A172 (cell line): ENCODE measurements around the gene MAP3K7. TPM values are rescaled to one million over a fixed set of nuclear protein-coding genes. Genes with fewer than 3 reads are reported as not detected.
A peak's percentile ranks its signal among the peaks of the same experiment; 100 is the strongest.

Source experiments
- DNase-seq: peaks from one replicate; pipeline ENCODE4 v3.0.0-alpha.2; 2015; ENCODE audit warnings: low spot score
- total RNA-seq: library from RNA; depleted of rRNA; stranded (reverse); fragments of >200 nt; shearing (Covaris generic); gene quantifications from 2 replicates; pipeline ENCODE4 v1.2.3, GENCODE V29; 2014; rRNA removed

MAP3K7 gene
- total RNA-seq: 26.3 and 30.0 TPM in 2 replicates

DNA sequence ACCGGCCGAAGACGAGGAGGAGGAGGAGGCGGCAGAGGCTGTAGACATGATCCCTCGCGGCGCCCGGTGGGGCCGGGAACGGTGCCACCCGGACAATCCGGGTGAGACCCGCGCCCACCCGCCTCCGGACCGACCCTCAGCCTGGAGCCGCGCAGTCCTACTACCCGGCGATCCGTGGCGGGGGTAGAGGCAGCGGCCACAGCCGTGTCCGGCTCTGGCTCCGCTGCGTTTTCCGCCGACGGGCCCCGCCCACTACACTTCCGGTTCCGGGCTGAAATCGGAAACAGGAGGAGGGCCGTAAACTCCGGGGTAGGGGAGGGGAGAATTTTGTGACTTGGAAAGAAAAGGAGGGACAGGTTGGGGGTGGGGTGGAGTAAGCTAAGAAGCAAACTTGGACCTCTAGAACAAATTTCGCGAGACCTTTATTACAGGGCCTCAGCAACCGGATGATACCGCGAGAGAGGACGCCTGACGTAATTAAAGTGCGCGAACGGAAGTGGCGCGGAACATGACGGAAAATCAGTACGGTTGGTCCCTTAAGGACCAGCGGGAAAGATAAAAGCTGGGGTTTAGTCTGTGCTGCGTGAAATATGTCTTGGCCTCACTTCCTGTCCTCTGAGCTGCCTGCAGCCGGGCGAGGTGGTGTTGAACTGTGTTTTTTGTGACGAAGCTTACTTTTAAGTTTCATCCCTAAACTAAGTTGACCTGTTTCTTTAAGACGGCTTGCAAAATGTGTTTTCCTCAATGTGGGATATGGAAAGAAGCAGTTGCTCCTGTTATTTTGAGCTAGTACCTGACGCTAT is at the start of gene MAP3K7:
MAP3K7 (minus strand) TSS at position 237 of the 803 bp plus-strand sequence; CDS start at position 48, 189 bp downstream.
- DNase-seq: peak; percentile 95

- DNase-seq: no peak
Observed at GRCh38 chr6:90631046-90631445, 44.2 kb upstream of the MAP3K7 start.

DNA sequence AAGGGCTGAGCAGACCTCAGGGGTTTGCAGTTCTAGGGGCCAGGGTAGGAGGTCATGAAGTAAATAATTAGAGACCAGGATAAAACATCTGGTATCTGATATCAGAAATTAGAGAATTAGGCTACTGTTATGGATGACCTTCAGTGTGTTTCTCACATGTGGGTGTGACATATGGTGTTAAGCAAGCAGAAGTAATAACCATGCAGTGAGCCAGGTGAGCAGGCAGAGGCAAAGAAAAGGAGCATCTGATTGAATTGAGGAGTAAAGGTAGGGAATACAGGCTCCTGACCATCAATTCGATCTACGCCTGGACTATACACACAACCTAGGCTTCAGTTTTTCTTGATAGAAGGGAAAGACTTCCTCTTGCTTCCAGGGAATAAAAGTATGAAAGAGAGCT is 34.7 kb upstream of the MAP3K7 start:
- DNase-seq: no peak

DNA sequence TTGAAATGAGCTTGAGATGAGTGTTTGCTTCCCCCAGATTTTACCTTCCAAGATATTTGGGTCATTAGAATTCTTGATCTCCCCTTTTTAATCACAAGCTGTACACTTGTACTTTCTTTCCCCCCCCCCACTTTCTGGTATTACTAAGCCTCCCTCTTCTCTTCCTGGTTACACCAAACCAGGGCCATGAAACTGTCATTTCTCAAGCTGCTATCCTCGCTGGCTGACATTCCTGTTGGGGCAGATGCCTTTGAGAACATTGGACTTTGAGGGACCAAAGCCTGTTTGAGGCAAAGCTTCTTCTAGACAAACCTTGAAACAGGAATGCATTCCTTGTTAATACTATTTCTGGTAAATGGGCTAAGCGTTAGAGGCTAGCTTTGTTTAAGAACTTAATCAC is 32.3 kb upstream of the MAP3K7 start:
- DNase-seq: no peak

DNA sequence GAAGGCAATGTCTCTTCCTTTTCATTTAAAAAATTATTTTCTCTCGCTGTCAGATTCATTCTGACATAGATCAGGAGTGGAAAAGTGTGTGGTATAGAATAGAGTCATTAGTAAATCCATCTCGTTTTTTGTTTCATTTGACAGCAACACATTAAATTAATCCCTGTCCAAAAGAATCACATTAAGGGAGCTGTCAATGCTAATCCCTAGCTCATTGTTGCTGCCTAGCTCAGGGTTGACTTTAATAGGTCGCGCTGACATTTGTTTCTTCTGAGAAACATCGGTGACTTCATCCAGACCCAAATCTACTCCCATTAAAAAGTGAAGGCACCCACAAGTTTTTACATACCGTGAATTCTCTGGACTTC is 25.4 kb upstream of the MAP3K7 start:
- DNase-seq: no peak

DNA sequence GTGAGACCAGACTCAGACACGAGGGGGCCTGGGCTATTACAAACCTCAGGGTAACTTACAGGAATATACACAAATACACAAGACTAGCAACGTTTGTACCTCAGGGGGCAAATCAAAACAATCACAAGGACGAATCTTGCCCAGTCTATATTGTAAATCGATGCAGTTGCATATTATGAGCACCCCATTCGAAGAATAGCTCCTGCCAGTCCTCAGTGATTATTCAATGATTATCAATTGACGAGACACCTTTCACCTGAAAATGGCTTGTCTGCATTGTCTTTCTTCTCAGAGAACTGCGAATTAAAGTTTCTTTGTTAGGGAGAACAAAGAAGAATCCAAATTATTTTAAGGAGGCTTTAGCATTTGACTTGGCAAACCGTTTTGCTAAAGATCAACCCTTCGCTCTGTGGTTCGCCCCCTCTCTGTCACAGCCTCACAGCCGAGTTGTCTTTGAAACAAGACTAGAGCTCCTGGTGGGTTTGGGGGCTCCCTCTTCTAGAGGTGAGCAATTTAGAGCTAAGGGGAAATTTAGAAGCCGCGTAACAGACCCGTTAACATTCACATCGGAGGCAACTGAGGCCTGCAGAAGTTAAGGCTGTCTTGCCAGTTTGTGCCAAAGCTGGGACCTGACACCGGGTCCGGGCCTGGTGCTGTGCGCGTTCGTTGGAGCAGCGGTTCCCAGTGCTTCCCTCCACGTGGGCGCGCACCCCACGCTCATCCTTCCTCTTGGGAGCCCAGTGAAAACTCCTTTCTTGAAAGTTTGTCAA is 24.9 kb upstream of the MAP3K7 start:
- no peak for DNase-seq

DNA sequence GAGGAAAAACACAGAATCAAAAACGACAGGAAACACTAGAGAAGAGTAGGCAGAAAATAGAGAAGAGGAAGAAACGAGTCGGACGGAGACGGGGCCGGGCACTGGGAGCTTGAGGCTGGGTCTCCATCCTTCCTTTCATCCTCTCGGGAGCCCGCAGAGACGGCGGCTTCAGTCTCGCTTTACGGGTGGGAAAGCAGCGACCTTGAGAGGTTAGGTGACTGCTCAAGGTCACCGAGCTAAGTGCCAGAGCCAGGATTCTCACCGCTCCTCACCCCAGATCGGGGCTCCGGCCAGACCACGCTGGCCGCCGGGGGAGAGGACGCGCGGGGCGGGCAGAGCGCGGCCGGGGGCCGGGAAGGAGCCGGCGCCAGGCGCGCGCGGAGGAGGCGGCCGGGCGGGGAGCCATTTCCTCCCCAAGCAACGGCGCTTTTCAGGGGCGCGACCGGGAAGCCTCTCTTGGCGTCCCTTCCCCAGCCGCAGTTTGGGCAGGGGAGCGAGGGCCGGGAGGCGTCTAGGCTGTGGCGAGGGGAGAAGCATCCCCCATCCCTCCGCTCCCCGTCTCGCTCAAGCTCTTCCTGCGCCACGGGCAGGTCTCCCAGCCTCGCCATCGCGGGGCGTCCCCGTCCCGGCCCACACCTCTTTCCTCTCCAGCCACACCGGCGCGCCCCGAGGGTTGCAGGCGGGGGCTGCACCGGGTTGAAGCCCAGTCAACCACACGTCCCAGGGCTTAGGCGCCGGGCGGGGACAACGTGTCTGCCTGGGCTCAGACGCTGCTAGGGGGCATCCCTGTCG is 24.1 kb upstream of the MAP3K7 start:
- no peak for DNase-seq

DNA sequence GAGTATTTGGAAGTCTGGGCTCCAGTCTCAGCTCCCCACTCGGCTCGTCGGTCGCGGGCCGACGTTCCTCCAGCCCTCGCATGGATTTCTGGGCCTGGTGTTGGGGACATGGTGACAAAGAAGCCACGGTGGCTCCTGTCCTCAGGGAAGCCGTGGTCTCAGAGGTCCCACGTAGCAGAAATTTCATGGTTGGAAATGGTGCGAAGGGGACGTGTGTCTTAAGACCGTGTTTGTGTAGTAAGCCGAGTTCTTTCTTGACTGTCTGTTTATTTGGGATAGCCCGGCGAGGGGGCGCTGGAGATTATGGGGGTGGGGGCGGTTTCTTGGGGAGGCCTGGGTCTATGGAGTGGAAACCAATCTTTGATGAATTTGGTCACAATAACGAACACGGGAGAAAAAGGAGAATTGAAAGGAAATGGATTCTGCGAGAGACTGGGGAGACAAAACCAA is 23.5 kb upstream of the MAP3K7 start:
- no peak for DNase-seq

DNA sequence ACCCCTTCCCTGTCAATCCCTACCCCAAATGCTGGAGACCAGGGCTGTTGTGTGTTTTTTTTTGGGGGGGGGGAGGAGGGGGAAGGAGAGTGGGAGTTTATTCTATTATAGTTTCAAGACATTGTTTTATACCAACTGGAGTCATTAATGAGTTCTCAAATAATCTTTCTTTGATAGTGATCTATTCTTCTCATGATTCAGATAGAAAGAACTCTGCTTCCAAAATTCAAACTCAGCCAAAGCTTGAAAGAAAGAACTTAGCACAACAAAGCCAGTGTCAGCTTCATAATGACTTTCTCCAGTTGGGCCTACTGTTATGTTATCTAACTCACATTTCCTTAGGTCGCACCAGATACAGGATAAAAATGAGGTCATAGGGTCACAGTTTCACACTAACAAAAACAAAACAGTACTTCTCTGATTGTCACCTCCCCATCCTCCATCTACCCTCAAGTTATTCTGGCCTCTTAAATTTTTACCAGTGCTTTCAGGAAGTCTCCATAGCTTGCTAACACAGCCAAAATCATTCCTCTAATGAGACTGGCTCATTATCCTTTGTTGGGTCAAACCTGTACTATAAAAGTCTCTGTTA is 19.0 kb upstream of the MAP3K7 start:
- DNase-seq: no peak

- DNase-seq: no peak
Observed at GRCh38 chr6:90604546-90604945, 17.7 kb upstream of the MAP3K7 start.

GRCh38 chr6:90599151-90599550 is 12.3 kb upstream of the MAP3K7 start:
- DNase-seq: no peak

GRCh38 chr6:90598192-90598951 is 11.5 kb upstream of the MAP3K7 start:
- no peak for DNase-seq

DNA sequence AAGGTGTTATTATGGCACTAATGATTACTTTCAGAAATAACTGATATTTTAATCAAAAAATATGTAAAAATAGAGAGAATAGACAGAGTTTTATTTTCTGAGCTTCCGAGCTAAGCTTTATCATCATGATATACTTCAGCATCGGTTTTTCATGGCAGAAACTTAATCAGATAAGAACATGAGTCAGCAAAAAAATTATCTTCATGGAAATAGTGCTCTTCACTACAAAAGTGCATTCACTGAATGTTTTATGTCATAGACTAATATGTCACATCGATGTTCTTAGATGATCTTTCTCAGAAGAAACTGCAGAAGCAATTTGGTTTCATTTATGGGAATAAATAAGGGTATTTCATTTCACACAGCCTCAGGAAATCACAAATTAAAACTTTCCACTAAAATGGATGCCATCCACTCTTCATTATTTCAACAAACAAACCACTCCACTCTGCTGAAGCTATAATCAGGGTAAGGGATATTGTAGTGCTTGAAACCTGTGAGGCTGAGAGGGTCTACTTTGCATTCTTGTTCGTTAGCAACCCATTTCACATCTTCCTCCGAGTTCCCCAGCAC is 10.2 kb upstream of the MAP3K7 start:
- no peak for DNase-seq

DNA sequence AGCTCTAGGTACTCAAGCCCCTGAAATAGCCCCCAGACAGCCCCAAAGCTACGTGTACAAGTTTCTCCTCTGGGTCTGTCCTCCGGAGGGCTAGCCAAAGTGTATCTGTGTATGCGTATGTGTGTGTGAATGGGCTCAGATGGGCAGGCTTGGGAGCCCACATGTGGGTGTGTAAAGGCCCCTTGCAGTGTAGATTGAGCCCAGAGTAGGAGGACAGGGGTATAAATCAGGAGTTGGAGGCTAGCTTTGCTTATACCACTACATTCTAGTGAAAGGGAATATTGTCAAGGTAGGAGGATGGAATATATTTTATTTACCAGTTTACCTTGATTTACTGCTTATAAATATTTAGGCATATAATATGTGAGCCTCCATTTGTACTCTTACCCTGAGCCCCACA is 9.0 kb upstream of the MAP3K7 start:
- DNase-seq: no peak

DNA sequence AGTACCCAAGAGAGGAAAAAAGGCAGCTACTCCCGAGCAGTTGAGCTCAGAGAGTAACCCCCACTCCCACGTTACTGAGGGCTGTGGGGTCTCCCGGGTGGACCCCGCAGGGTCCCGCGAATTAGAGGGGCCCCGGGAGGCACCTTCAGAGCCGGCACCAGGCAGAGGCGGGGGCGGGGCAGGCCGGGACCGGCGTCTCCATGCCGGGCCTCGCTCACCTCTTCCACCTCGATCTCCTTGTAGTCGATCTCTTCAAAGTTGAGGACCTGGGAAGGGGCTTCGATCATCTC is 381 bp downstream of the MAP3K7 start:
- DNase-seq: no peak

GRCh38 chr6:90584636-90585255 is 2.1 kb downstream of the MAP3K7 start:
- no peak for DNase-seq

DNA sequence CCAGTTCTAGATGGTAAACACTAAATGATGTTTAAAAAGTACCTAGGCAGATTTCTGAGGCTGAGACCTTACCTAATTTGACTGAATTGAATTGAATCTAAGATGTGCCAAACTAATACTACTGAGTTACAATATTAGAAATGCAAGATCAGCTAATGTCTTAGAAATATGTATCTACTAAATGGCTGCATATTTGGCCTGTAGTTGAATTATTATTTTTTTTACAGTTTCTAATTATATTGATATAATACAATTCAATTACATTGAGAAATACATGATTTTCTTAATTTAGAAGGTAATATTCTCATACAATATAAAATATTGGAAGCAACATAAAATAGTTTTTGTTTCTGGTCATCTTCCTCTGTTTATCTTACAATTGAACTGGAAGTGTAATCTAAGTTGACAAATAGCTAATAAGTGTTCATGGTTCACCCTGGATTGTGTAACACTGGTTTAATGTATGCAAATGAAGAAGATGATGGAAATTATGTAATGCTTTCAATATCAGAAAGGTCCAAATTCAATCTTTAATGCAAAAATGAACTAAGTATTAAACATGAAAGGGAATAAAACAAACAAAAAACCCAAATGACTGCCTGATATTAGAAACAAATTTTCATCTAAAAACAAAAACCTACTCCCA is 2.9 kb downstream of the MAP3K7 start:
- no peak for DNase-seq

DNA sequence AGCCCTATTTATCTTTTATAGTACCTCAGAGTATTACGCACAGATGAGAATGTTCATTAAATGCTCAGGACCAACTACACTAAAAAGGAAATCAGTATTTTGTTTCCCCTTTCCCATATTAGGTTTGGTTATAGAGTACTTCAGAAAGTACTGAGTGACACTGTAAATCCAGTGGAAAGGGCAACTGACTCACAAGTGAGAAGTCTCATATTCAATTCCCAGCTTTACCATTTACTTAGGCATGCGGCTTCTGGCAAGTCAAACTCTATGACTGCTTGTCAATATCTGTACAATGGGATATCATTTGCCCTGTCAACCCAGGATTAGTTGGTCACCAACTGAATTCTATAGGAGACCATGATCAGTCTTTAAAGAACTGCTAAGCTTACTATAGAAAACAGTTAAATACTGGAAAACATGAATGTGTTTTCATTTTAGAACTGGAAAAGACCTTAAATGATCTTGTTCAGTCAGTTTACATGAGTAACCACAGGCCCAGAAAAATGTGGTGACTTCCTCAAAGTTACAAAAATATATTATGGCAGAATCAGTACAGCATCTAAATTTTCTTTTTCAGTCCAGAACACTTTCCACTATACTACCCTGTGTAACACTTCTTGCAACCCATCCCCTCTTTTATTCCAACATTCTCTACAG is 3.6 kb downstream of the MAP3K7 start:
- DNase-seq: no peak

- no peak for DNase-seq
Observed at GRCh38 chr6:90581146-90581545, 5.7 kb downstream of the MAP3K7 start.
